GM12892 (cell line): ENCODE measurements around the gene TEPSIN.

Source experiments
- DNase-seq: peaks from one replicate; pipeline ENCODE4 v3.0.0; 2011; ENCODE audit not compliant: insufficient read length
- FAIRE-seq: peaks from 2 replicates; lab custom pipeline; 2011; peaks lifted over from hg19 to GRCh38; lab: Jason Lieb, UNC
- POLR2A ChIP-seq: IDR thresholded peaks from 2 replicates; pipeline ENCODE4 v1.6.1; 2011; ENCODE audit warnings: low read depth, low read length, control low read depth
- POLR2AphosphoS5 ChIP-seq: IDR thresholded peaks from 2 replicates; pipeline ENCODE4 v1.6.1; 2011; ENCODE audit warnings: low read depth, low read length, control low read depth
- TAF1 ChIP-seq: IDR thresholded peaks from 2 replicates; pipeline ENCODE4 v1.6.1; 2011; ENCODE audit warnings: low read depth, mild to moderate bottlenecking, control low read depth, low read length, borderline replicate concordance

Gene TEPSIN

GRCh38 chr17:81265576-81265975 is 26.7 kb upstream of the TEPSIN start:
- no peak for FAIRE-seq
- TF ChIP-seq POLR2AphosphoS5 (no peak), TAF1 (no peak), POLR2A (no peak)
- DNase-seq, result no peak

DNA sequence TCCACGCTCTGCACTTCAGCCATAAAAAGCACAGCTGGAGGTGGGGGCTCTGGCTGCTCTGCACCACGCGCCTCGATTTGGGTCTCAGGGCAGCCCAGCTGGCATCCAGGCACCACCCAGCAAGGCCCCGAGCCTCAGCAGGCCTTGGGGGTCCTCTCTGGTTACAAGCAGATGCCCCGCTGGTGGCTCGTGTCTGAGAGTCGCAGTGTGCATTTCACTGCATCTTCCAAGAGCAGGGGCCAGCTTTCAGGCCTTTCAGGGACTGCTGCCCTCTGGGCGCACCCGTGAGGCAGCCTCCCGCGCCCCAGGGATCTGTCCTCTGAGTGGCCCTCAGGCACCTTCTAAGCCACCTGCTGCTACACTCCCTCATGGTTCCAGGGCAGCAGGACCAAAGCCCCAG is 25.8 kb upstream of the TEPSIN start:
- TF ChIP-seq POLR2A (no peak), TAF1 (no peak), POLR2AphosphoS5 (no peak)
- no peak for DNase-seq
- FAIRE-seq, result no peak

GRCh38 chr17:81263371-81264181 is 24.7 kb upstream of the TEPSIN start:
- no peak for DNase-seq
- no peak for TF ChIP-seq TAF1
- TF ChIP-seq POLR2A, result no peak
- TF ChIP-seq POLR2AphosphoS5, result no peak
- no peak for FAIRE-seq

- no peak for FAIRE-seq
- no peak for DNase-seq
- TF ChIP-seq POLR2AphosphoS5, result no peak
- TF ChIP-seq POLR2A, result no peak
- no peak for TF ChIP-seq TAF1
These were observed 22.9 kb upstream of the TEPSIN start for GRCh38 chr17:81261582-81262336.

DNA sequence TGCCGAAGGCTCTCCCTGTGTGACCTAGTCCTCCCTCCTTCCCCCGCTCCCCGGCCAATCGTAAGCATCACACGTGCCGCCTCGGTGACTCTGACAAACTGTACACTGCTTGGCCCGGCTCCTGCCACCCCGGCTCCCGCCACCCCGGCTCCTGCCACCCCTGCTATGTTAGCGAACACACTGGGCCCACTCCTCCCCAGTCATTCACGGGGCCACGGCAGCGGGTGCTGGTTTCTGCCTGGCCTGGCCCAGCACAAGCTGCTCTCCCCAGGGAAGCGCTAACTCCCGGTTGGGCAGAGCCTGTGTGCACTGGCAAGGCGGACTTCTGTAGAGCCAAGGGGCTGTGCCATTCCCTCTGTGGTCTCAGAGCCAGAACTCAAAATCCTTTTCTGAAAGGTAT is 22.2 kb upstream of the TEPSIN start:
- TF ChIP-seq POLR2AphosphoS5 (no peak), POLR2A (no peak), TAF1 (no peak)
- no peak for DNase-seq
- no peak for FAIRE-seq

DNA sequence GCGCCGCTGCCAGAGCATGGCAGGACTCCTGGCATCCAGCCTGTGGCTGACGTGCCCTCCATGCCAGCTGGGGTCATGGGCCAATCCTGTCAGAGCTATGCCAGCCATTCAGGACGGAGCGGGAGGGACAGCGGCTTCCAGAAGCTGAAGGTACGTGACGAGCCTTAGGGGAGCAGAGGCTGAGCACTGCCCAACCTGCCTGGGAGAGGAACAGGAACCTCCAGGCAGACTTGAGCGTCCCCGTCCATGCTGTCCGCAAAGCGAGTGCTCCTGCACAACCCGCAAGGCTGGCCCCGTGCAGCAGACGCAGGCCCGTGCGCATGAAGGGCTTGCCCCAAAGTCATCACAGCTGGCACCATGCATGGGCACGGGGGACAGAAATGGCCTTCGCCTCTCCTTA is 21.8 kb upstream of the TEPSIN start:
- DNase-seq (no peak), FAIRE-seq (no peak)
- TF ChIP-seq POLR2AphosphoS5 (no peak), POLR2A (no peak), TAF1 (no peak)

GRCh38 chr17:81260171-81260570 is 21.3 kb upstream of the TEPSIN start:
- no peak for TF ChIP-seq TAF1
- TF ChIP-seq POLR2A, result no peak
- no peak for TF ChIP-seq POLR2AphosphoS5
- no peak for FAIRE-seq
- no peak for DNase-seq

- DNase-seq (no peak), FAIRE-seq (no peak)
- TF ChIP-seq POLR2AphosphoS5, result no peak
- no peak for TF ChIP-seq POLR2A
- no peak for TF ChIP-seq TAF1
These were observed 20.3 kb upstream of the TEPSIN start for GRCh38 chr17:81259058-81259605.

DNA sequence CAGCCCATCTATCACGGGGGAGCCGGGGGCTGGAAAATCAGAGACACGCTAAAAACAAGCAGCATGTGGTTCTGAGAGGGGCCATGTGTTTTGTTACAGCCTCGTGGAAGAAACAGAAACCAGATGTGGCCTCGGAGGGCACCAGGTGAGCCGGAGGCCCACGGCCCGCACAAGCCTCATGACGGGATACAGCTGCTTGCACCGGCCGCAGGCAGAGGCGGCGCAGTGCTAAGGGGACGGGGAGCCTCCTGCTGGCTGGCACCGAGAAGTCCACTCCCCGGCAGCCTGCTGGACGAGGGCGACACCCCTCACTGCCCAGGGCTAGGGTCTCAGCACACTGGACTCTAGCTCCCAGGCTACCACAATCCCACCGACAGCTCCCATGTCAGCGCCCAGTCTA is 19.4 kb upstream of the TEPSIN start:
- no peak for TF ChIP-seq POLR2A
- TF ChIP-seq POLR2AphosphoS5, result no peak
- TF ChIP-seq TAF1, result no peak
- no peak for FAIRE-seq
- no peak for DNase-seq

GRCh38 chr17:81257533-81257932 is 18.7 kb upstream of the TEPSIN start:
- DNase-seq (no peak), FAIRE-seq (no peak)
- no peak for TF ChIP-seq POLR2A
- no peak for TF ChIP-seq POLR2AphosphoS5
- TF ChIP-seq TAF1, result no peak

DNA sequence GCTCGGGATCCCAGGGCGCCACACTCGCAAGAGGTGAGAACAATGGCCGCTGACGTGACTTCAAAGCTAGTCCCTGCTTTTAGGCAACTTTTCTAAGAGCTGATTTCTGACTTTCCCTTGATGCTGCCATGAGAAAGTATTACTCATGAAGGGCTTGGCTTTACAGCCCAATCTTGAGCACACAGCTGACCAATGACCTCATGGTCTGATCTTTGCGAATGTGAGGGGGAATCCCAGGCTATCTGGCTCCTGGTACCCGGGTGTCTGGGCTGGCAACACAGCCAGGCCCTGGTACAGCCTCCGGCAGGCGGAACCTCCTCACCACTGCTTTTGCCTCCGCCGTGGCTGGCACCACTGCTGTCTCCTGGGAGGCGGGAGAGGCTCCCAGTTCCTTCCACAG is 17.8 kb upstream of the TEPSIN start:
- TF ChIP-seq POLR2A (no peak), TAF1 (no peak), POLR2AphosphoS5 (no peak)
- no peak for FAIRE-seq
- no peak for DNase-seq
